Measurements from ENCODE around the gene PRDM16.

Gene PRDM16

GRCh38 chr1:3474421-3474820 lies 405.4 kb downstream of the PRDM16 start:
- H3K36me3 ChIP-seq (ENCODE audit: insufficient read depth, low read length) = no peaks in the 10 kb centered on the region
- no peaks in the 10 kb centered on the region for H3K9me3 ChIP-seq (ENCODE audit: low read length)
- H3K4me1 ChIP-seq (ENCODE audit: insufficient read depth, low read length, severe bottlenecking) = no peaks in the 10 kb centered on the region
- H4K20me1 ChIP-seq (ENCODE audit: insufficient read depth, low read length) = no peaks in the 10 kb centered on the region
- H3K9ac ChIP-seq (ENCODE audit: low read length) = no peak overlapping the region
- H3K9me2 ChIP-seq (ENCODE audit: low read depth, low read length) = no peaks in the 10 kb centered on the region
- H3F3A ChIP-seq (ENCODE audit: insufficient read depth, low read length) = no peaks in the 10 kb centered on the region
- H3K79me2 ChIP-seq (ENCODE audit: insufficient read depth, low read length) = no peaks in the 10 kb centered on the region
- H3K4me2 ChIP-seq (ENCODE audit: low read length) = no peak overlapping the region
- no peak overlapping the region for H3K4me3 ChIP-seq (ENCODE audit: low read depth, low read length, poor library complexity, severe bottlenecking)
- TF ChIP-seq, protein P1, sequence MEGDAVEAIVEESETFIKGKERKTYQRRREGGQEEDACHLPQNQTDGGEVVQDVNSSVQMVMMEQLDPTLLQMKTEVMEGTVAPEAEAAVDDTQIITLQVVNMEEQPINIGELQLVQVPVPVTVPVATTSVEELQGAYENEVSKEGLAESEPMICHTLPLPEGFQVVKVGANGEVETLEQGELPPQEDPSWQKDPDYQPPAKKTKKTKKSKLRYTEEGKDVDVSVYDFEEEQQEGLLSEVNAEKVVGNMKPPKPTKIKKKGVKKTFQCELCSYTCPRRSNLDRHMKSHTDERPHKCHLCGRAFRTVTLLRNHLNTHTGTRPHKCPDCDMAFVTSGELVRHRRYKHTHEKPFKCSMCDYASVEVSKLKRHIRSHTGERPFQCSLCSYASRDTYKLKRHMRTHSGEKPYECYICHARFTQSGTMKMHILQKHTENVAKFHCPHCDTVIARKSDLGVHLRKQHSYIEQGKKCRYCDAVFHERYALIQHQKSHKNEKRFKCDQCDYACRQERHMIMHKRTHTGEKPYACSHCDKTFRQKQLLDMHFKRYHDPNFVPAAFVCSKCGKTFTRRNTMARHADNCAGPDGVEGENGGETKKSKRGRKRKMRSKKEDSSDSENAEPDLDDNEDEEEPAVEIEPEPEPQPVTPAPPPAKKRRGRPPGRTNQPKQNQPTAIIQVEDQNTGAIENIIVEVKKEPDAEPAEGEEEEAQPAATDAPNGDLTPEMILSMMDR (IDR thresholded peaks at IDR 0.05; ENCODE audit: low read length) = no peak
- no peak for TF ChIP-seq EZH2 (IDR thresholded peaks at IDR 0.05; ENCODE audit: borderline replicate concordance, low read length)
- no peak overlapping the region for H3K27ac ChIP-seq (ENCODE audit: low read depth, low read length, poor library complexity, severe bottlenecking)
- no peak overlapping the region for H2AFZ ChIP-seq (ENCODE audit: low read length)
- H3K27me3 ChIP-seq (ENCODE audit: insufficient read depth, low read length) = no peaks in the 10 kb centered on the region; the same call in 1 of the 2 replicates

DNA sequence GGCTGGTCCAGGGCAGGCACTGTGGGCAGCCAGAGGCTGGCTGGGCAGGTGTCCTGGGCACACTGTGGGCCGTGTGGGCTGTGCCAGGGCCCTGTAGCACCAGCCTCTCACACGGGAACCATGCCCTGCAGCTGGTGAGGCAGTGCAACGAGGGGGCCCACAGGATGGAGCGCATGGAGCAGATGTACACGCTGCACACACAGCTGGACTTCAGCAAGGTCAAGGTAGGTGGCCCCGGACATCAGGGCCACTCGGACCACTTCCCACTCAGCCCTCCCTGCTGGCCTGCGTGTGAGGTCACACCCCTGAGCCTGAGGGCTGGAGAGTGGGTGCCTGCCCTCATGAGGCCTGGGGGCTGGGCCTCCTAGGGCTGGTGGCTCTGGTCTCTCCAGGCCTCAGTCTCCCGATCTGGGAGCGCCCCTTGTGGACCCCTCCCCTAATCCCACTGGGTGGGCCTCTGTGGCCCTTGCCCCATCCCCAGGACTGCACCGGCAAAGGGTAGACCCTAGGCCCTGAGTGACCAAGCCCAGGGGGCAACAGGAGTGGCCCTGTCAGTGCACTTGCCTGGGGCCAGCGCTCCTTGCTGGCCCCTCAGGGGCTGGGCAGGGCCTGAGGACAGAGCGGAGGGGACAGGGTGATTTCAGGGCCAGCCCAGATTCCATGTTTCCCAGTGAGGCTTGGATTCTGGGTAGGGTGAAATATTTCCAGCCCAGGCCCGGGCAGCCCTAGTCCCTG lies 407.0 kb downstream of the PRDM16 start:
- no peaks in the 10 kb centered on the region for H3K9me2 ChIP-seq (ENCODE audit: low read depth, low read length)
- H3K9me3 ChIP-seq (ENCODE audit: low read length) = no peaks in the 10 kb centered on the region
- no peaks in the 10 kb centered on the region for H3K36me3 ChIP-seq (ENCODE audit: insufficient read depth, low read length)
- TF ChIP-seq, protein P1 (IDR thresholded peaks at IDR 0.05; ENCODE audit: low read length) = no peak
- TF ChIP-seq EZH2 (IDR thresholded peaks at IDR 0.05; ENCODE audit: borderline replicate concordance, low read length) = no peak
- no peak overlapping the region for H2AFZ ChIP-seq (ENCODE audit: low read length)
- H3K4me3 ChIP-seq (ENCODE audit: low read depth, low read length, poor library complexity, severe bottlenecking) = no peak overlapping the region
- H3K27me3 ChIP-seq (ENCODE audit: insufficient read depth, low read length) = no peaks in the 10 kb centered on the region
- no peak overlapping the region for H3K9ac ChIP-seq (ENCODE audit: low read length)
- H4K20me1 ChIP-seq (ENCODE audit: insufficient read depth, low read length) = no peaks in the 10 kb centered on the region
- H3K4me2 ChIP-seq (ENCODE audit: low read length) = no peak overlapping the region
- no peak overlapping the region for H3K27ac ChIP-seq (ENCODE audit: low read depth, low read length, poor library complexity, severe bottlenecking)
- no peaks in the 10 kb centered on the region for H3K79me2 ChIP-seq (ENCODE audit: insufficient read depth, low read length)
- no peaks in the 10 kb centered on the region for H3F3A ChIP-seq (ENCODE audit: insufficient read depth, low read length)
- H3K4me1 ChIP-seq (ENCODE audit: insufficient read depth, low read length, severe bottlenecking) = no peaks in the 10 kb centered on the region

DNA sequence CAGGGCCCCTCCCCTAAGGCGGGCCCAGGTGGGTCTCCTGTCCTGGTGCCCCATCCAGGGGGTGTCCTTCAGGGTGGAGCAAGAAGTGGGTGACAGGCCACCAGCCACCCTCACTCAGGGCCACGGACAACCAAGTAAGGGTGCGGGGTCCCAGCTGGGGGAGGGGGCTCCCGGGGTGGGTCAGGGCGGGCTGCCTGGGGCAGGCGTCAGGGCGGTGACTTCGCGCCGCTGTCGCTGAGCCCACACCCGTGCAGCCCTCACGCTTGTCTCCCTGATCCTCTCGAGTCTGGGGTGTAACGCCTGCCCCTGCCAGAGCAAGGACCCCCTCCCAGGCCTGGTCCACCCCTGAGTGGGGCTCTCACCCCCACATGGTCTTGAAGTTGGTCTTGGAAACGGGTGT lies 407.7 kb downstream of the PRDM16 start:
- Histone ChIP-seq H3K36me3 (ENCODE audit: insufficient read depth, low read length) (no peaks in the 10 kb centered on the region), H4K20me1 (ENCODE audit: insufficient read depth, low read length) (no peaks in the 10 kb centered on the region), H3K9me2 (ENCODE audit: low read depth, low read length) (no peaks in the 10 kb centered on the region), H2AFZ (ENCODE audit: low read length) (no peak overlapping the region), H3K4me3 (ENCODE audit: low read depth, low read length, poor library complexity, severe bottlenecking) (no peak overlapping the region), H3K27me3 (ENCODE audit: insufficient read depth, low read length) (no peaks in the 10 kb centered on the region), H3K27ac (ENCODE audit: low read depth, low read length, poor library complexity, severe bottlenecking) (no peak overlapping the region), H3F3A (ENCODE audit: insufficient read depth, low read length) (no peaks in the 10 kb centered on the region), H3K9me3 (ENCODE audit: low read length) (no peaks in the 10 kb centered on the region), H3K4me2 (ENCODE audit: low read length) (no peak overlapping the region), H3K4me1 (ENCODE audit: insufficient read depth, low read length, severe bottlenecking) (no peaks in the 10 kb centered on the region), H3K79me2 (ENCODE audit: insufficient read depth, low read length) (no peaks in the 10 kb centered on the region), H3K9ac (ENCODE audit: low read length) (no peak overlapping the region)
- TF ChIP-seq, protein P1 (IDR thresholded peaks at IDR 0.05; ENCODE audit: low read length) = no peak
- no peak for TF ChIP-seq EZH2 (IDR thresholded peaks at IDR 0.05; ENCODE audit: borderline replicate concordance, low read length)

Measured in OCI-LY1 (cell line).